A673 (cell line): ENCODE data around the gene PKD1. TPM values are rescaled to one million over a fixed set of nuclear protein-coding genes. Genes with fewer than 3 reads are reported as not detected.

Experiments
- BruUV-seq: library from RNA; stranded (reverse); fragments of 400-500 nt; replicated peaks from 2 replicates; lab custom pipeline; 2021; lab: Mats Ljungman, UMichigan
- CTCF ChIA-PET: fragments of 300-600 bp; sonication (Branson Sonifier 250); formaldehyde crosslinking; loops from one replicate; lab custom pipeline; 2022; ENCODE audit warnings: antibody characterized with exemption; lab: Charles Lee
- POLR2A ChIA-PET: fragments of 300-600 bp; sonication (Branson Sonifier 250); formaldehyde crosslinking; loops from one replicate; lab custom pipeline; 2022; ENCODE audit warnings: antibody characterized with exemption; ENCODE audit not compliant: low non-redundant PET; lab: Charles Lee
- DNase-seq: peaks from one replicate; pipeline ENCODE4 v3.0.0-alpha.2; 2015; ENCODE audit warnings: low spot score
- H3K27ac ChIP-seq: fragments of 200-600 bp; sonication (generic); 2 replicates; pipeline ENCODE4 v1.5.1; 2016; ENCODE audit warnings: mixed run types, low read depth, mild to moderate bottlenecking, mixed read lengths, antibody characterized with exemption, low read length; ENCODE audit not compliant: poor library complexity, severe bottlenecking
- H3K27me3 ChIP-seq: fragments of 200-600 bp; sonication (generic); replicated peaks from 2 replicates; pipeline ENCODE4 v1.6.1; 2017; ENCODE audit warnings: mixed run types, low read depth, mild to moderate bottlenecking, mixed read lengths, antibody characterized with exemption, low read length; ENCODE audit not compliant: insufficient read depth, poor library complexity
- H3K36me3 ChIP-seq: fragments of 200-600 bp; sonication (generic); 2 replicates; pipeline ENCODE4 v1.6.1; 2016; ENCODE audit warnings: mixed run types, mild to moderate bottlenecking, mixed read lengths, antibody characterized with exemption, low read length; ENCODE audit not compliant: insufficient read depth, poor library complexity, severe bottlenecking
- H3K4me1 ChIP-seq: fragments of 200-600 bp; sonication (generic); 2 replicates; pipeline ENCODE4 v1.6.1; 2017; ENCODE audit warnings: mixed run types, mild to moderate bottlenecking, mixed read lengths, antibody characterized with exemption, low read length; ENCODE audit not compliant: insufficient read depth, poor library complexity, severe bottlenecking
- H3K4me3 ChIP-seq: fragments of 200-600 bp; sonication (generic); 2 replicates; pipeline ENCODE4 v1.5.1; 2016; ENCODE audit warnings: low read depth, mixed run types, mild to moderate bottlenecking, mixed read lengths, low read length; ENCODE audit not compliant: poor library complexity, severe bottlenecking
- H3K9me3 ChIP-seq: fragments of 200-600 bp; sonication (generic); 2 replicates; pipeline ENCODE4 v1.6.1; 2016; ENCODE audit warnings: mixed run types, low read depth, mild to moderate bottlenecking, mixed read lengths, antibody characterized with exemption, low read length; ENCODE audit not compliant: poor library complexity, severe bottlenecking
- CTCF ChIP-seq: fragments of 300-800, 200-600 bp; sonication (generic); conservative IDR thresholded peaks from 2 replicates; pipeline ENCODE4 v1.5.1; 2017; ENCODE audit warnings: low read depth, mild to moderate bottlenecking, antibody characterized with exemption, low read length, moderate library complexity, mixed read lengths
- EZH2 ChIP-seq: fragments of 200-600 bp; sonication (generic); IDR thresholded peaks from 2 replicates; pipeline ENCODE4 v1.6.1; 2017; ENCODE audit warnings: borderline replicate concordance, low read depth, mild to moderate bottlenecking, mixed read lengths, antibody characterized with exemption, low read length; ENCODE audit not compliant: poor library complexity, severe bottlenecking
- intact Hi-C: fragments of 100-400 bp; cut with micrococcal nuclease; formaldehyde crosslinking; loops from one replicate; pipeline ENCODE4 v1.10.0; 2022; ENCODE audit not compliant: unreplicated experiment
- total RNA-seq: library from RNA; stranded (reverse); gene quantifications from 2 replicates; pipeline ENCODE4 v1.2.3, GENCODE V29; 2021

The PKD1 gene
- total RNA-seq, 1 experiment from 2014 or later, result 121 TPM

GRCh38 chr16:2095918-2096582 lies 39.6 kb downstream of the PKD1 start:
- ChIA-PET CTCF (no interaction called here), POLR2A (no interaction called here)
- H3K27me3 ChIP-seq, result no peaks in the 10 kb centered on the region
- H3K9me3 ChIP-seq, result no peaks in the 10 kb centered on the region
- H3K36me3 ChIP-seq, result peaks cover 45% of the 10 kb centered on the region
- H3K4me3 ChIP-seq, result no peak overlapping the region
- TF ChIP-seq CTCF (no peak), EZH2 (no peak)
- no TSS peak for BruUV-seq
- DNase-seq, result no peak
- intact Hi-C loops, result no loop called here
- no peaks in the 10 kb centered on the region for H3K4me1 ChIP-seq
- H3K27ac ChIP-seq, result no peak overlapping the region

- no peak overlapping the region for H3K4me3 ChIP-seq
- no peak for TF ChIP-seq EZH2
- no peak for TF ChIP-seq CTCF
- no peak overlapping the region for H3K27ac ChIP-seq
- no peaks in the 10 kb centered on the region for H3K27me3 ChIP-seq
- no peaks in the 10 kb centered on the region for H3K9me3 ChIP-seq
- ChIA-PET CTCF (no interaction called here), POLR2A (no interaction called here)
- H3K4me1 ChIP-seq, result no peaks in the 10 kb centered on the region
- intact Hi-C loops, result no loop called here
- DNase-seq, result no peak
- no TSS peak for BruUV-seq
- peaks cover 50% of the 10 kb centered on the region for H3K36me3 ChIP-seq
Observed at GRCh38 chr16:2095315-2095853, 40.3 kb downstream of the PKD1 start.

- H3K4me3 ChIP-seq, result no peak overlapping the region
- no peak for DNase-seq
- ChIA-PET CTCF (no interaction called here), POLR2A (no interaction called here)
- no peak for TF ChIP-seq EZH2
- no peak for TF ChIP-seq CTCF
- intact Hi-C loops, result no loop called here
- peaks cover 66% of the 10 kb centered on the region for H3K36me3 ChIP-seq
- no peaks in the 10 kb centered on the region for H3K9me3 ChIP-seq
- no TSS peak for BruUV-seq
- no peaks in the 10 kb centered on the region for H3K4me1 ChIP-seq
- no peak overlapping the region for H3K27ac ChIP-seq
- no peaks in the 10 kb centered on the region for H3K27me3 ChIP-seq
Observed at GRCh38 chr16:2093793-2094192, 41.9 kb downstream of the PKD1 start.
